T-cell (primary cell): ENCODE measurements around the gene CATSPERD. TPM values are rescaled to one million over a fixed set of nuclear protein-coding genes. Genes with fewer than 3 reads are reported as not detected.

ENCODE experiments used
- ATAC-seq, 4 experiments: fragments of 200-7000 bp in 3 of 4; fragments of 150-1000 bp in 1 of 4; cut with Tn5 transposase; replicated peaks in 1 of 4; 1 replicate in 3 of 4; 2 replicates in 1 of 4; pipeline ENCODE4 v1.10.0; 2021; ENCODE audit warnings: moderate library complexity in 3 of 4, mild to moderate bottlenecking in 2 of 4, moderate number of reproducible peaks in 1 of 4
- CTCF ChIA-PET, 2 donors: fragments of 300-600 bp; sonication (Branson Sonifier 250); formaldehyde crosslinking; loops; one replicate each; lab custom pipeline; 2022; ENCODE audit warnings: antibody characterized with exemption in 2 of 2; lab: Charles Lee
- POLR2A ChIA-PET, 2 donors: fragments of 300-600 bp; sonication (Branson Sonifier 250); formaldehyde crosslinking; loops; one replicate each; lab custom pipeline; 2022; ENCODE audit warnings: antibody characterized with exemption in 2 of 2; lab: Charles Lee
- DNase-seq, 35 experiments: peaks; one replicate each; pipeline versions ENCODE4 v3.0.0 to v3.0.0-alpha.2; 2013 to 2023
- H3K27ac ChIP-seq: one replicate; pipeline ENCODE4 v1.5.1; 2013; ENCODE audit warnings: low read length
- H3K27me3 ChIP-seq, 2 experiments: replicated peaks in 1 of 2; 1 replicate in 1 of 2; 2 replicates in 1 of 2; pipeline versions ENCODE4 v1.6.1 to v1.7.0; 2013; ENCODE audit warnings: low read length in 1 of 2, mixed read lengths in 1 of 2; ENCODE audit not compliant: control insufficient read depth in 2 of 2, insufficient read depth in 2 of 2; ENCODE audit errors: extremely low read depth in 1 of 2
- H3K36me3 ChIP-seq, 2 donors: 1 replicate in 1 of 2; 2 replicates in 1 of 2; pipeline versions ENCODE4 v1.6.1 to v1.7.0; 2013; ENCODE audit warnings: low read length in 1 of 2; ENCODE audit not compliant: control insufficient read depth in 2 of 2, insufficient read depth in 1 of 2; ENCODE audit errors: extremely low read depth in 1 of 2
- H3K4me1 ChIP-seq, 2 experiments: 1 replicate in 1 of 2; 2 replicates in 1 of 2; pipeline versions ENCODE4 v1.6.1 to v1.7.0; 2013; ENCODE audit warnings: low read length in 2 of 2, mixed read lengths in 1 of 2; ENCODE audit not compliant: insufficient read depth in 2 of 2, control insufficient read depth in 1 of 2; ENCODE audit errors: extremely low read depth in 1 of 2
- H3K4me3 ChIP-seq, 2 donors: 1 replicate in 1 of 2; 2 replicates in 1 of 2; pipeline versions ENCODE4 v1.5.1 to v1.7.0; 2013; ENCODE audit warnings: mild to moderate bottlenecking in 2 of 2, low read length in 1 of 2, moderate library complexity in 1 of 2; ENCODE audit not compliant: control insufficient read depth in 1 of 2; ENCODE audit errors: extremely low read depth in 1 of 2
- H3K9me3 ChIP-seq: 2 replicates; pipeline ENCODE4 v1.7.0; 2013
- H3K27ac Mint-ChIP-seq, 2 donors: one replicate each; pipeline ENCODE4 v1.8.0; 2020 to 2021; ENCODE audit warnings: mild to moderate bottlenecking in 2 of 2, mixed read lengths in 2 of 2
- H3K27me3 Mint-ChIP-seq, 2 donors: one replicate each; pipeline ENCODE4 v1.8.0; 2021 to 2022; ENCODE audit warnings: mixed read lengths in 2 of 2
- H3K36me3 Mint-ChIP-seq: one replicate; pipeline ENCODE4 v1.8.0; 2021; ENCODE audit warnings: mixed read lengths
- H3K4me1 Mint-ChIP-seq, 3 donors: one replicate each; pipeline ENCODE4 v1.8.0; 2020 to 2022; ENCODE audit warnings: mixed read lengths in 3 of 3, mild to moderate bottlenecking in 1 of 3
- H3K4me3 Mint-ChIP-seq, 3 donors: one replicate each; pipeline ENCODE4 v1.8.0; 2020 to 2022; ENCODE audit warnings: mild to moderate bottlenecking in 3 of 3, mixed read lengths in 3 of 3, moderate library complexity in 3 of 3
- H3K9me3 Mint-ChIP-seq, 3 donors: one replicate each; pipeline ENCODE4 v1.8.0; 2020 to 2022; ENCODE audit warnings: mixed read lengths in 3 of 3
- WGBS: methylation state at CpG from one replicate; pipeline ENCODE4 v1.1.5; 2013; ENCODE audit warnings: missing lambda C conversion rate; ENCODE audit not compliant: insufficient coverage; 5-methylcytosine and 5-hydroxymethylcytosine counted together
- total RNA-seq, 35 experiments: library from RNA in 6 of 35; stranded (reverse) in 6 of 35; fragments of 120-200 nt in 1 of 35; gene quantifications; one replicate each; pipeline versions ENCODE4 v1.2.1 to v1.2.4 and lab custom pipeline; 2013 to 2026

CATSPERD gene
- total RNA-seq, 5 donors from 2014 or later (not counting 1 experiment from before 2014, with no cell fraction given), result not detected

DNA sequence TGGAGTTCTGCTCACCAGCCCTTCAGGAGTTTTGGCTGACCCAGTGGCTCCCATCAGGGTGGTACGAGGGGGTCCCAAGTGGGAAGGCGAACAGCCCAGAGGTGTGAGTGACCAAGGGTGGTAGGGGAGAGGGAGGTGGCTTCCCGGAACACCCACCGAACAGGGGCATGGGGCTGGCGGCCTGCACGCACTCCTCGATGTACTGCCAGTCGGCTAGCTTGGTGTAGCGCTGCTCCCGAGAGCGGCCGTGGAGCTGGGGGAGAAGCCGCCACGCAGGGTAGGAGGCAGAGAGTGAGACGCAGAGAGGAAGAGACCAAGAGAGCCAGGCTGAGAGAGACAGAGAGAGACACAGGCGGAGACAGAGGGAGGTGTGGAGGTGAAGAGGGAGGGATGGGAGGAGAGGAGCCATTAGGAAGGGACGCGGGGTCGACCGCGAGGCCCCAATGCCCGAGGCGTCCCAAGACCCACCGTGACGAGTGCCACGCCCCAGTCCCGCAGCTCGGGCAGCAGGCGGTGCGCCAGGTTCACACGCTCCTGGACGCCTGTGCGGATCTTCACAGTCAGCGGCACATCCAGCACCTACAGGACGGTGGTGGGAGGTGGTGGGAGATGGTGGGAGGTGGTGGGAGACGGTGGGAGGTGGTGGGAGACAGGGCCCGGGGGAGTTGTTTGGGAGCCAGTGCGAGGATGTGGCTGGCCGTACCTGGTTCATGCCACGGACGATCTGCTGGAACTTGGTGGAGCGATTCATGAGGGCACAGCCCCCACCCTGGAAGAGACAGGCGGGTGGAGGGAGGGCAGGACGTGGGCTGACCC lies 66.4 kb downstream of the CATSPERD start:
- Mint-ChIP-seq H3K4me1 (peaks cover 10 to 20% (median 15%) of the 10 kb centered on the region in 3 donors), H3K36me3 (peaks cover 32% of the 10 kb centered on the region), H3K27me3 (peaks cover 0 to 3% of the 10 kb centered on the region in 2 donors), H3K27ac (no peak overlapping the region), H3K9me3 (no peaks in the 10 kb centered on the region), H3K4me3 (no peak overlapping the region)
- Histone ChIP-seq H3K4me1 (peaks cover 4 to 20% of the 10 kb centered on the region in 2 experiments), H3K27me3 (no peaks in the 10 kb centered on the region), H3K9me3 (no peaks in the 10 kb centered on the region), H3K4me3 (no peak overlapping the region), H3K27ac (no peak overlapping the region), H3K36me3 (peaks cover 34 to 48% of the 10 kb centered on the region in 2 donors)
- DNase-seq, result no peak
- ChIA-PET POLR2A (interaction anchor here in 1 of 2 donors (0.6 kb wide), 2 partner anchors 19 to 117 kb away, joined by 4 to 9 read pairs; partner anchors contain the start of gene NDUFA11), CTCF (no interaction called here)
- no peak for ATAC-seq
- WGBS, result 96% methylated on average over 36 of the region's 44 CpGs

- Histone ChIP-seq H3K27ac (no peak overlapping the region), H3K27me3 (no peaks in the 10 kb centered on the region), H3K9me3 (no peaks in the 10 kb centered on the region), H3K4me3 (no peak overlapping the region), H3K36me3 (peaks cover 34 to 48% of the 10 kb centered on the region in 2 donors), H3K4me1 (peaks cover 4 to 20% of the 10 kb centered on the region in 2 experiments)
- ChIA-PET POLR2A (interaction anchor here in 1 of 2 donors (0.6 kb wide), 1 partner anchor 20 kb away, joined by 4 read pairs; no protein-coding TSS in a partner anchor), CTCF (no interaction called here)
- DNase-seq (no peak), ATAC-seq (no peak)
- Mint-ChIP-seq H3K9me3 (no peaks in the 10 kb centered on the region), H3K4me1 (peaks cover 10 to 20% (median 15%) of the 10 kb centered on the region in 3 donors), H3K36me3 (peaks cover 32% of the 10 kb centered on the region), H3K27ac (no peak overlapping the region), H3K27me3 (peaks cover 0 to 3% of the 10 kb centered on the region in 2 donors), H3K4me3 (no peak overlapping the region)
- 96% methylated on average over 32 of the region's 39 CpGs for WGBS
Observed at GRCh38 chr19:5787409-5788182, 67.2 kb downstream of the CATSPERD start.

DNA sequence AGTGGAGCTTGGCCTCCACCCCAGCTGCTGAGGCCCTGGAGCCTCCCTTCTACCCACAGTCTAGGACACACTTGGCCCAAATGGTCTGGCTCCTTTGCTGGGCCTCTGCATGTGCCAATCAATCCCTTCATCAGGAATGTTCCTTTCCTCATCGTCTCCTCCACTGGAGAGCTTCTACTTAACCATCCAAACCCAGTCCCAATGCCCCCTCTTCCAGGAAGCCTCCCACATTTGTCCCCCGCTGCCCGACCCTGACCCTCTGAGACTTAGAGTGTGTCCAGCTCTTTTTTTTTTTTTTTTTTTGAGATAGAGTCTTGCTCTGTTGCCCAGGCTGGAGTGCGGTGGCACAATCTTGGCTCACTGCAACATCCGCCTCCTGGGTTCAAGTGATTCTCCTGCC lies 68.0 kb downstream of the CATSPERD start:
- Histone ChIP-seq H3K27ac (no peak overlapping the region), H3K9me3 (no peaks in the 10 kb centered on the region), H3K4me1 (peaks cover 4 to 20% of the 10 kb centered on the region in 2 experiments), H3K36me3 (peaks cover 30 to 48% of the 10 kb centered on the region in 2 donors), H3K27me3 (peaks cover 0 to 4% of the 10 kb centered on the region in 2 experiments), H3K4me3 (no peak overlapping the region)
- peaks cover 32% of the 10 kb centered on the region for H3K36me3 Mint-ChIP-seq
- ATAC-seq (no peak), DNase-seq (no peak)
- peaks cover 0 to 3% of the 10 kb centered on the region in 2 donors for H3K27me3 Mint-ChIP-seq
- no peaks in the 10 kb centered on the region for H3K9me3 Mint-ChIP-seq
- H3K4me1 Mint-ChIP-seq, result peaks cover 10 to 20% (median 17%) of the 10 kb centered on the region in 3 donors
- H3K4me3 Mint-ChIP-seq, result no peak overlapping the region
- no CpG with 5 or more reads among the region's 5 CpGs for WGBS
- CTCF ChIA-PET, result no interaction called here
- POLR2A ChIA-PET, result no interaction called here
- H3K27ac Mint-ChIP-seq, result no peak overlapping the region

- ATAC-seq (no peak), DNase-seq (no peak)
- Mint-ChIP-seq H3K9me3 (no peaks in the 10 kb centered on the region), H3K27me3 (peaks cover 0 to 3% of the 10 kb centered on the region in 2 donors), H3K4me3 (no peak overlapping the region), H3K4me1 (peaks cover 10 to 20% (median 17%) of the 10 kb centered on the region in 3 donors), H3K27ac (no peak overlapping the region), H3K36me3 (peaks cover 32% of the 10 kb centered on the region)
- Histone ChIP-seq H3K4me1 (peaks cover 4 to 20% of the 10 kb centered on the region in 2 experiments), H3K4me3 (no peak overlapping the region), H3K9me3 (no peaks in the 10 kb centered on the region), H3K27me3 (peaks cover 0 to 11% of the 10 kb centered on the region in 2 experiments), H3K27ac (no peak overlapping the region), H3K36me3 (peaks cover 26 to 44% of the 10 kb centered on the region in 2 donors)
- ChIA-PET CTCF (no interaction called here), POLR2A (no interaction called here)
- WGBS, result 98% methylated on average over 39 of the region's 39 CpGs
Observed at GRCh38 chr19:5789351-5789761, 68.9 kb downstream of the CATSPERD start.

DNA sequence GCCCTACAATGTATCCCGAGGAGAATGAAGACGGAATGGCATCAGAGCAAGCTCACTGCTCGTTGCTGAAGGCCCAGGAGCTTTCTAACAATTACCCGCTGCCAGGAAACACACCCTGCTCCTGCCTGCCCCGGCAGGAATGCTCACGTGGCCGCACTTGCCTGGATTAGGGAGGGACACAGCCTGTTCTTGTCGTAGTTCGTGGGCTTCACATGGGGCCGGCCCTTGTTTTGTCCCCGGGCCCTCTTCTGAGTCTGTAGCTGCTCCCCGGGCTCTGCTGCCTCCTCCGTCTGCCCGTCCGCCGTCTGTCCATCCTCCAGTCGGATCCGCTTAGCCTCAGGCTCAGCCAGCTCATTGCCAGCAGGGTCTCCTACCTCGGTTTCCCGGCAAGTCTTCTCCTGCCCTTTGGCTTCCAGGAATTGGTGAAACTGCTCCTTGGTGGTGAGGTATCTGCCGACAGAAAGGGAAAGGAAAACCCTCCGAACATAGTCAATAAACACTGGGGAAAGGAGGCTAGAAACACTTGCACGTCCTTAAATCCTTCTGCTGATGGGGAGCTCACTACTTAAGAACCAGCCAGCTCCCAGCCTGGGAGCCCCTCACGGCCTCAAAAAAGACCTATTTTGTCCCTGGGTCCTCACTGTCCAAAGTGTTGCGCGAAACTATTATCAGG lies 69.6 kb downstream of the CATSPERD start:
- peaks cover 21 to 42% of the 10 kb centered on the region in 2 donors for H3K36me3 ChIP-seq
- Mint-ChIP-seq H3K27me3 (peaks cover 0 to 3% of the 10 kb centered on the region in 2 donors), H3K9me3 (no peaks in the 10 kb centered on the region), H3K4me3 (peak overlapping the region; percentile 94 to 100 (median 100)), H3K36me3 (peaks cover 32% of the 10 kb centered on the region), H3K4me1 (peaks cover 10 to 20% (median 17%) of the 10 kb centered on the region in 3 donors), H3K27ac (peak overlapping the region; percentile 100)
- H3K4me3 ChIP-seq, result peak overlapping the region; percentile 33 to 76
- H3K4me1 ChIP-seq, result peaks cover 4 to 20% of the 10 kb centered on the region in 2 experiments
- no peak for ATAC-seq
- ChIA-PET CTCF (interaction anchor here in 1 of 2 donors (0.7 to 2.3 kb wide), 2 partner anchors 14 to 38 kb away, joined by 3 to 13 read pairs; no protein-coding TSS in a partner anchor), POLR2A (interaction anchor here in 1 of 2 donors (0.6 kb wide), 1 partner anchor 81 kb away, joined by 3 read pairs; no protein-coding TSS in a partner anchor)
- no peak for DNase-seq
- WGBS, result 86% methylated on average over 25 of the region's 26 CpGs
- peak overlapping the region; percentile 96 for H3K27ac ChIP-seq
- no peaks in the 10 kb centered on the region for H3K9me3 ChIP-seq
- H3K27me3 ChIP-seq, result peaks cover 0 to 13% of the 10 kb centered on the region in 2 experiments
